ENCODE measurements around the gene ALPK1.

ALPK1 gene

DNA sequence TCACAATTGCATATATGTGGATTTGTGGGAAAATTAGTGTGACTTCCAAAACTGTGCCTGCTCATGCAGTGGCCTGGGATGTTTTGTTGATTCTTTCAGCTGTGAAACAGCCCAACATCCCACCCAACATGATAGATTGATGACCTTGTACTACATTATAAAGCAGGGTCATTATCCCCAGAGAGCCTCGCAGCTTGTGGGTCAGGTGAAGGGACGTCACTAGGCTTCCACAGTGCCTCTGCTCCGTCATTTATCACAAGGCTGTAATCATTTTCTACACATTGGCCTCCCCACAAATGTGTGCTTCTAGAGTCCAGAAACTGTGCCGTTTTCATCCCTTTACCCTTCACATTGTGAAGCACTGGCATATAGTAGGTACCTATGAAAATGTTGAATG is 31.6 kb downstream of the ALPK1 start:
- DNase-seq (ENCODE audit: low read depth in 2 of 2), result no peak

DNA sequence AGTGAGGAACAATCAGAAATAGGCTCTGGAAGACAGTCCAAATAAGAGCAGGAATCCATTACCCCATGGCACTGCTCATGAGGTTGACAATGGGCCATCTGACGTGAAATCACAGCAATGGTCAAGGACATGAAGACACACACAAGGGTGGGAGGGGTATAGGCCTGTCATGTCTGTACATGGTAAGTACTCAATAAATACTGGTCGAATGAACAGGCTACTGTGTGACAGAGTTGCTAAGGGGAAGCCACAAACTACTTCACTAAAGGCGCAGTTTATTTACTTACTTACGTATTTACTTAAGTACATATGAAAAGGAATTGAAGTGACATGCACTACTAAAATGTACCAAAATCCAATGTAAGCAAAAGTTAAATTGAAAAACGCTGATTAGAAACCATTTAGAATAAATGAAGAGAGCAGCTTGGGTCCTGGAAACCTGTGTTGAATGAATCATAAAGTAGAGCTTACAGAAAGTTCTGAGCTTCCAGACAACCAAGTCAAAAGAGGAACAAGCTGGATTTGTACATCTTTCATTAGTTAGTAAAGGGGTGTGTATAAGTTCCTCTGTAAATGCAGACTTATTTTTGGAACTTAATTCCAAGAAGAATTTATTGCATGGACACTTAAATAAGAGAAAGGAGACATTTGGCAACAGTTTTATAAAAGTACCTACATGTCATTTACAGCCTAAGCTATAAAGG is 32.7 kb downstream of the ALPK1 start:
- DNase-seq (ENCODE audit: low read depth in 2 of 2), result no peak

DNA sequence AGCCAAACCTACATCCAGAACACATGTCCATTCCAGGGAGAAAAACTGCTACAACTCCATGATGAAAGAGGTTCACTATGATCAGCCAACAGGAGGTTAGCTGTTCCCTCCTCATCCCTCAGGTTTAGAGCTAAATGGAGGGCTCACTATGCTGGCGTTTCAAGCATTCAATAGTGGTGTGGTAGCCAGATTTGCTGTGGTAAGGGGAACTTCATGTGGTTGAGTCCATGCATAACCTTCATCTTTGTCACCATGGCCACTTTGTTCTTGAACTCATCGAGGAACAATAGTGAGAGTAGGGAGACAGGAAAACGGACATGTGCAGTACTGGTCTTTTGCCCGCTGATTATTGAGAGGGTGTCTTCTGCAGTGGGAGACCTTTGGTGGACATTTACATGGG is 33.8 kb downstream of the ALPK1 start:
- no peak for DNase-seq (ENCODE audit: low read depth in 2 of 2)

DNA sequence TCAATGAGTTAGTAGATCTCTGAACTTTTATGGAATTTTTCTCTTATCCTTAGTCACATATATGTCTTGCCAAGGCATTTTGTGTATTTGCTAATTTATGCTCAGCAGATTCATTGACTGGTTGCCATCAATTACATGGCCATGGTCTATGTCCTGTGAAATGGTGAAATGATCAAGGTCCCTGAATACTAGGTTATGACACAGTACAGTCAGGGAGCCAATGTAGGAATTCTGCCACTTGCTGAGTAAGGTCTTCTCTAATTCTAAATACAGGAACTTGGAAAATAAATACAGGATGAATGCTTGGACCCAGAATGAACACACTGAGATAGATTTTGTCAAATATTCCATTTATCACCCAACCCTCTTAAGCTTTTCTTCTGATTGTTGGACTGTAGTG is 35.2 kb downstream of the ALPK1 start:
- DNase-seq (ENCODE audit: low read depth in 2 of 2), result no peak

DNA sequence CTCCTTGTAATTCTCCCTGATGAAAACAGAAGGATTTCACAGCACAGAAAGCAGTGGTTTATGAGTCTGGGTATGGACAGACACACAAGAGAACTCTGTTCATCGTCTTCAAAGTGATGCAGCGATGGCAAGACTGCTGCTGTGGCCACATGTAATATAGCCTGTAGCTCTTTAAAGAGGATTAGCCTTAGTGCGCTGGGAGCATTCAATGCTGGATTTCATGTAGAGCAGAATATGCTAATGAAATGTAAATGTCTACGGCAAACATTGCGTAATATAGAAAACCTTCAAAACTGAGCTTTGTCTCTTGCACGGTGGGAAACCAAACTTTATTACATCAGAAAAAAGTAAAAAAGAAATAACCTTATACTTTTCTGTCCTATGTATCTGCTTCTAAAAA is 42.9 kb downstream of the ALPK1 start:
- DNase-seq (ENCODE audit: low read depth in 2 of 2), result no peak

DNA sequence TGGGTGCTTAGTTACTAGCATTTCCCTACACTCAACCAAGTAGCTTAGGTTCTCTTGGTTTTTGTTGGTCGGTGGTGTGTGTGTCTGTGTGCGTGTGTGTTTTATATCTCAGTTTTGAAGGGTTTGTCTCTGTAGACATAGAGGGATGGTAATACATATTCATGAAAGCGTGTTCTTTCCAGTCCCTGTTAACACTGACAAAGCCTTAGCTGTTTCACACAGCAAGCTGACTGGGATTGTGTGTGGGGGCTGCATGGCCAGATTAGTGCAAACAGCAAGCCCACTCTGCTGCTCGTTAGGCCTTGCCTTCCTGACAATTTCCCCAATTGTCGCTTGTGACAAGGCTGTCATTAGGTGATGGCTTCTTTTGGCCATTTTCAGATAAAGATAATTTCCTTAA is 43.9 kb downstream of the ALPK1 start:
- DNase-seq (ENCODE audit: low read depth in 2 of 2), result no peak

DNA sequence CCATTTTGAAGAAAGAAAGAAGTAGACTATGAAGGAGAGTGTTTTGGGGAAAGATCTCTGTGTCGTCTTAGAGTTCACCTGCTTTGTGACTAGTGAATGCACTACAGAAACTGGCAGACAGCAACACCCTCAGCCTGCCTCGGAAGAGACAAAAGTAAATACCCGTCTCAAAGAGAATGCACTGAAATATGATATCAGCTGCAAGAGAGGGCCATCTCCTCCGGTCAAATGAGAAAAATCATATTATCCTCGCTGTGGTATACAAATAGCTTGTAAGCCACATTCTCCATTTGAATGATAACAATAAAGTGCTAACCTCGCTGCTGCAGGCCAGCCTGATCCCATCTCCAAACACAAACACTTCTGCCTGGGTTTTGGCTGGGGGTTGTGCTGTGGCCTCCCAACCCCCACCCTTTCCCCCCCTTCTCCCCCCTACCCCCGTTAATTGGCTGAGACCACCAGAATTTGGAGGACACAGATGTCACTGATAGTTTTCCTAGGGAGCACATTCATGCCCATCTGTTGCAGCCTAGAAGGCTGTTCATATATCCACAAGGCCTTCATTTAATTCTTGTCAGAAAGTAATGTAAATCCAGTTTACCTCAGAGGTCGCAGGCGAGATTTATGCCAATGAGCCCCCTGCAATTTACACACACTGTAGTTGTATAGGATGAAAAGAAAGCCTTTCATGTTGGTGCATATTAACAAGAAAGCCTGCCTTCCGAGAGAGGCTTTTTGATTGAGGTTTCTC is 46.3 kb downstream of the ALPK1 start:
- no peak for DNase-seq (ENCODE audit: low read depth in 2 of 2)

DNA sequence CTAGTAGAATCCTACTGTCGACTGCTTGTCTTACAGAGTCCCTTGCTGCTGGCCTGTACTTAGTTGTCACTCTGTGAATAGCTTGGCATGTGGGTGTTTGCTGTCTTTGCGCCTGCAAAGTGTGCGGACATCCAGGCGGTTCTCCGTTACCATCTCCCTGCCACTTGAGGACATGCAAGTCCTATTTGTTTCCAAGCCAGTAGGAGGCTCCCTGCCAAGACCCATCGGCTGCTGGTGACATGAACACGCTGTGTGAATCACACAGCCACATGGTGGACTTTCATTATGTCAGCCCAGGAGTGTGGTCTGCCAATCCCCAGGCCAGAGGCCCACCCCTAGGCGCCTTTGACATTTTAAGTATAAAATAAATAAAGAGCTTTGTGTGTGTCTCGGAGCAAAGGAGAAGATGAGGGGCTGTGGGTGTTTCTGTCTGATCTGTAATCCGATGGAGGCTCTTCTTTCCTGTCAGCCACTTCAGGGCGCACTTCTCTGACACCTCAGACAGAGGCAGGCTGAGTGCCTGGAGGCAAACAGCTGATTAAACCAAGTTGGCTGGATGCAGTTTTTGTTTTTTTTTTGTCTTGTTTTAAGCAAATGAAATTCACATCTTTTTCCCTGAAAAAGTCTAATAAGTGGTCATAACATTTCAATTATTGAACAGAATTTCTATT is 51.5 kb downstream of the ALPK1 start:
- DNase-seq (ENCODE audit: low read depth in 2 of 2), result no peak

DNA sequence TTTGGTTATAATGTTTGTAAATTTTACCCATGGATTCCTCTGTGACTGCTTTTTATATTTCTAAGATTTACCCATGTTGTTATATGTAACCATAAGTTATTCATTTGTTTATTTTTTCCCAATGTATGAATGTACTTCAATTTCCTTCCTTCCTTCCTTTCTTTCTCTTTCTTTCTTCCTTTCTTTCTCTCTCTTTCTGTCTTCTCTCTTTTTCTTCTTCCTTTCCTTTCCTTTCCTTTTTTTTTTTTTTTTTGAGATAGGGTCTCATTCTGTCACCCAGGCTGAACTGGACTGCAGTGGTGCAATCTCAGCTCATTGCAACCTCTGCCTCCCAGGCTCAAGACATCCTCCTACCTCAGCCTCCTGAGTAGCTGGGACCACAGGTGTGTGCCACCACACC is 55.6 kb downstream of the ALPK1 start:
- no peak for DNase-seq (ENCODE audit: low read depth in 2 of 2)

DNA sequence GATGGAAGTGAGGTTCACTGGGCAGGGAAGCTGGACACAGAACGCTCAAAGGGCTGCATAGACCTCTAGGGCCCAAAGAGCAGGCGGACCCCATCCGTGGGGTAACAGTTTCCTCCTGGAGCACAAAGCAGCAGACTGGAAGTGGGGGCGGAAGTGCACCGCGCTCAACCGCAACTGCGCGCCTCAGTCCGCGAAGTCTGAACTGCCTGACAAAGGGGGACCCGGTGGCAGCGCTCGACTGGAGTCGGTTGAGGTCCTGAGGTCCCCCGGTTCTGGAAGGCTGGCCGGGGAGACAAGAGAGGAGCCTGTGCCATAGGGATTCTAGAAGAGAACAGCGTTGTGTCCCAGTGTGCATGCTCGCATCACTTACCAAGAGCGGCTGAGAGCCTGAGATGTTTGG is 58.5 kb downstream of the ALPK1 start:
- DNase-seq (ENCODE audit: low read depth in 2 of 2), result no peak

DNA sequence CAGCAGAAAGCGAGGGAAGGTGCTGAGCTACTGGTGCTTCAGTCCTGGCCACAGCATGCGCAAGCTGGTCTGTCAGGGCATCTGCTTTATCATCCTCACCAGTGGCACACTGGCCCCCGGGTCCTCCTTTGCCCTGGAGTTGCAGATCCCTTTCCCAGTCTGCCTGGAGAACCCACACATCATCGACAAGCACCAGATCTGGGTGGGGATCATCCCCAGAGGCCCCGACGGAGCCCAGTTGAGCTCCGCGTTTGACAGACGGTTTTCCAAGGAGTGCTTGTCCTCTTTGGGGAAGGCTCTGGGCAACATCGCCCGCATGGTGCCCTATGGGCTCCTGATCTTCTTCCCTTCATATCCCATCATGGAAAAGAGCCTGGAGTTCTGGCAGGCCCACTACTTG is 60.3 kb downstream of the ALPK1 start:
- DNase-seq (ENCODE audit: low read depth in 2 of 2), result no peak

DNA sequence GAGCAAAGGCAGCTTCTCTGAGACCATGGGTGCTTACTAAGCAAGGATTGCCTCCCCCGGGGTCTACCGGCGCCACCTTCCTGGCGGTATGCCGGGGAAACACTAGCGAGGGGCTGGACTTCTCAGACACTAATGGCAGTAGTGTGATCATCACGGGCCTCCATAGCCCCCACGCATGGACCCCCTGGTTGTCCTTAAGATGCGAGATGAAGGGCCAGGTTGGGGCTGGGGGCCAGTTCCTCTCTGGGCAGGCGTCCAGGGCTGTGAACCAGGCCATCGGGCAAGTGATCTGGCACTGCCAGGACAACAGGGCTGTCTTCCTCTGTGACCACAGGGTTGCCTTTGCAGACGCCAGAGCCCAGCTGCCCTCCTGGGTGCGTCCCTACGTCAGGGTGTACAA is 60.7 kb downstream of the ALPK1 start:
- no peak for DNase-seq (ENCODE audit: low read depth in 2 of 2)

DNA sequence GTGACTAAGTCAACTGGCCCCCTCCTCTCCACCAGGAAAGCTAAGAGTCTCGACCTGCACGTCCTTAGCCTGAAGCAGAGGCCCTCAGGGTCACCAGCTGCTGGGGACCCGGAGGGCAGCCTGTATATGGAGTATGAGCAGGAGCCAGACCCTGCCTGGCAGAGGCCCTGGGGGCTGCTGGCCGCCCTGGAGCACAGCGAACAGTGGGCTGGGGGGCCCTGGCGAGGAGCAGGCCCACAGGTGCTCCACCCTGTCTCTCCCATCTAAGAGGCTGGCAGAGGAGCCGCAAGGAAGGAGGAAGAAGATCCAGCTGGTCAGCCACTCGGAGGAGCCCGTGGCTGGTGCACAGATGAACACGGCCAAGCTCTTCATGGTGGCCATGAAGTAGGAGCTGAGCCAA is 61.2 kb downstream of the ALPK1 start:
- no peak for DNase-seq (ENCODE audit: low read depth in 2 of 2)

DNA sequence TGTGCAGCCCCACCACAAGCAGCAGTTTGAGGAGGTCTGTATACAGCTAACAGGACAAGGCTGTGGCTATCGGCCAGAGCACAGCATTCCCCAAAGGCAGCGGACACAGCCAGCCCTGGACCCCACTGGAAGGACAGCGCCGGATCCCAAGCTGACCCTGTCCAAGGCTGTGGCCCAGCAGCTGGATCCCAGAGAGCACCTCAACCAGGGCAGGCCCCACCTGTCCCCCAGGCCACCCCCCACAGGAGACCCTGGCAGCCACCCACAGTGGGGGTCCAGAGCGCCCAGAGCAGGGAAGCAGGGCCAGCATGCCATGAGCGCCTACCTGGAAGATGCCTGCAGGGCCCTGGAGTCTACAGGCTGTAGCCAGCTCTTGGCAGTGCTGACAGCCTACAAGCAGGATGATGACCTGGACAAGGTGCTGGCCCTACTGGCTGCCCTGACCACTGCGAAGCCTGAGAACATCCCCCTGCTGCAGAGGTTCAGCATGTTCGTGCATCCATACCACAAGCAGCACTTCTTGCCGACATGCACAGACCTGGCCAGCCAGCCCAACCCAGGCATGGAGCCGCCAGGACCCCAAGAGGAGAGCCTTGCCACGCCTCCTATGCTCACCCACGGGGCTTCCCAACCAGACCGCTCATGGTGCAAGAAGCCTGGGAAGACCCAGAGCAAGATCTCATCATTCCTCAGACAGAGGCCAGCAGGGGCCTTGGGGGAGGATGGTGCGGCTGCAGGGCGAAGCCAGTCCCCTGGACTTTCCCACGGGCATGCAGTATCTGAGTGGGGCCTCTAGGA is 62.0 kb downstream of the ALPK1 start:
- DNase-seq (ENCODE audit: low read depth in 2 of 2), result no peak

DNA sequence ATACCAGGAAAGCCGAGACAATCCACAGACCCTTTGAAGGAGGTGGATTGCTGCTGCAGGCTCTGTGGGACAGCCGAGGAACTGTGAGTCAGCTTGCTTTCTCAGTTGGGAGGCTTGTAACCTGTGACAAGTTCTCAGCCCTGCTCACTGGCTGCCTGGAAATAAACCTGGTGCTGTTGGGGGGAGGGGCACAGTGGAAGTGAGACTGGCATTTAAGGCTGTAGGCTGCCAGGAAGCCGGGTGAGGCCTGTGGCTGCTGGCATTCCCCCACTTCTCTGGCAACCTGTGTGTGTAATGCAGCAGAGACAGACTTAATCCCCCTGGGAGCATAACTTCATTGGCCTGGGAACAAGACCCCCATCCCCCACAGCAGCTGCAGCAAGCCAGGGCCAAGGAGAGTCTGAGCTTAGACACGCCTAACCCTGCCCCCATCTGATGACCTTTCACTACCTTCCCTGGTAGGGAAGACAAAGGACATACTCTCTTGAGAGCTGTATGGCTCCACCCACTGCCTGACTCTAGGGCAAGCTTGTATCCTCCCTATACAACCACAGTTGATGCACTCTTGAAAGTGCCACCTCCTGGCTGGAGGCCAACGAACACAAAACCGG is 64.1 kb downstream of the ALPK1 start:
- DNase-seq (ENCODE audit: low read depth in 2 of 2), result no peak

DNA sequence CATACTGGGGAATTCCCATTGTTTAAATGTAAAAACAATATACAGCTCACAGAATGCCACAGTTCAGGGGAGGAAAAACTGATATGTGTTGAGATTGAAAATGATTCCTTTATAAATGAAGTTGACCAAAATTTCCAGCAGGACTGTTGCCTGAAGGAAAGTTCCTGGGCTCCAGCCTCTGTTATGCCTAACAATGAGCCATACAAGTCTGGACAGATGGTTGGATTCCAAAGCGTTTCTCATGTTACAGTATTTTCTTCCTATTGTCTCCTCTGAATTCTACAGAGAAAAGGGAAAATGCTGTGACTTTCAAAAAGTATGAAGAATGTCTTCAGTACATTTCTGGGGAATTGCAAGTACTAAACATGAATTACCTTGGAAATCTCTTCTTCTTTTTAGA is 73.3 kb downstream of the ALPK1 start:
- DNase-seq (ENCODE audit: low read depth in 2 of 2), result no peak

DNA sequence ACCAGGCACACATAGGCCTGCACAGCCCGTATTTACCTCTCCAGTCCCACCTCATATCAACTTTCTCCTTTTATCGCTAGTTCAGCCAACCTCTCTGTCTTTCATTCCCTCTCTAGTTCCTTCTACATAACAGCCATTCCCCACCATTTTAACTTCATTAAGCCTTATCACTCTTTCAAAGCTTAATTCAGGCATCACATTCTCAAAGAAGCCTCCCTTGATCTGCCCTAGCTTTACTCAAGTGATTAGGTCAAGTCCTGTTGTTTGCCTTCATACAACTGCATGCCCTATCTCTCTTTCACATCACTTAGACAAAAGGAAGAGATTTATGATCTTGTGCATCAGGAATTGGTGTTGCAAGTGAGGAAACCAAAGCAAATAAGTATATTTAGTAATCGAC is 74.2 kb downstream of the ALPK1 start:
- no peak for DNase-seq (ENCODE audit: low read depth in 2 of 2)

DNA sequence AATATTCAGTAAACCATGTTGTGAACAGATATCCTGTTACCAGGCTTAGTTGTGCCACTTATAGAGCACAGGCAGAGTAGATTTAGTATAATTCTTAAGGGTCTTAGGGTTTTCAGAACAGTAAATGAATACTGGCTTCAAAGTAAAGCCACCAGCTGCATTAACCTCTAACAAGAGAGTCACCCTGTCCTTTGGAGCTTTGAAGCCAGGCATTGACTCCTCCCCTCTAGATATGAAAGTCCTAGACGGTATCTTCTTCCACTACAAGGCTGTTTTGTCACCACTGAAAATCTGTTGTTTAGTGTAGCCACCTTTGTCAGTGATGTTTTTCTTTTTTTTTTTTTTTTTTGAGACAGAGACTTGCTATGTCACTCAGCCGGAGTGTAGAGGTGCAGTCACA is 77.7 kb downstream of the ALPK1 start:
- DNase-seq (ENCODE audit: low read depth in 2 of 2), result no peak

DNA sequence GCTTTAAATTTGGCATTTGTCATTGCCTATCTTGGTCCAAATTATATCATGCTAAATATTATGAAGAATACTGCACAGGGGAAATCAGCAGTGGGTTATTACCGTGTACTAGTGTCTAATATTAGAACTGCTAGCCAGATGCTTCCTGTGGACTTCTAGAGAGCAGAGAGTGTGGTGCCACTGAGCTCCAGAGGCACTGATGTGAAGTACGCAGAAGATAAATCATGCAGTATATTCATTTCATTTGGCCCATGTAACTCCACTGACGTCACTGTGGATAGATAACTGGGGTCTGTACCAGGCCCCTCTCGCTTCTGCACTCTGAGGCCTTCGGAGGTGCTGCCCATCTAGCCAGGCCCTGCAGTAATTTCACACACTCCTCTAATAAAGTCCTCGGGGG is 80.0 kb downstream of the ALPK1 start:
- no peak for DNase-seq (ENCODE audit: low read depth in 2 of 2)

DNA sequence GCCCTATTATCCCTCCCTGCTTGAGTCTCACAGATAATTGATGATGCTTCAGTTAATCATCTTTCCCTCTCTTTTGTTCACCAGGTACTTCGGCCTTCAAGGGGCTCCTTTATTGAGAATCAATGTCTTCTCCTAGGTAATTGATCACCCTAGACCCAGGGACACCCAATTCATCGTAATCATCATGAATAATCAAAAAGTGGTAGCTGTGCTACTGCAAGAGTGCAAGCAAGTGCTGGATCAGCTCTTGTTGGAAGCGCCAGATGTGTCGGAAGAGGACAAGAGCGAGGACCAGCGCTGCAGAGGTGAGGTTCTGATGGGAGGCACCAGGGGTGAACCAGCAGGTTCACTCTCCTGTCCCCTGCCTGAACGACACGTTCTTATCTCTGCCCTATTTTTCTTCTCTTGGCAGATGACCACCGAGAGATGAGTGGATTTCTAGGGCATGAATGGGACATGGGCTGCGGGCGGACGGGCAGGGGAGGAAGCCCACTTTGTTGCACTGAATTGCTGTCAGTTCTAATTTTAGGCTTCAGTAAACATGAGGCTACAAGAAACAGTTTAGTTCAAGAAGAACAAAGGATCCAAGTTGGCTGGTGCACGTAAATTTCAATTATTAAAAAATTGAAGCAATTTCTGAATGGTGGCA is 80.5 kb downstream of the ALPK1 start:
- no peak for DNase-seq (ENCODE audit: low read depth in 2 of 2)

DNA sequence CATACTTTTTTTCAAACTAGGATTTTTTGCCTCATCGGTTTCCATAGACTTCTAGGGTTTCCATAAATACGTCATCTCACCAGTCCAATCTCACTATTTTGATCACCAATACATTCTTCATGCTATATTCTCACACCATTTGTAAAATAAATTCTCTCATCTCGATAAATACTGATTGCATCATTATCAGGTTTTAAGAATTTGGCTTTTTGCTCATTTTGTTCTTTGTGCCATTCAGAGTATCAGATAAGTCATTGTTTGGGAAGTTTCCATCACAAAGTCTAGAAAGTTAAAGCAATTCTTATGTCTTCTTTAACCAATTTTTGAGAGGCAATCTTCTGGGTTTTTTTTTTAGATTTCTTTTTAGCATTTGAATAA is 81.1 kb downstream of the ALPK1 start:
- DNase-seq (ENCODE audit: low read depth in 2 of 2), result no peak

Data from stimulated activated CD8-positive, alpha-beta memory T cell treated with anti-CD3 and anti-CD28 coated beads, Interleukin-7, amount 100 ng/mL, for 4 hours (primary cell).